Keratinocyte (primary cell): ENCODE results near the gene CDIPT. TPM values are rescaled to one million over a fixed set of nuclear protein-coding genes. Genes with fewer than 3 reads are reported as not detected.

Experiments
- DNase-seq: peaks from one replicate; pipeline ENCODE4 v3.0.0-alpha.2; 2011; ENCODE audit warnings: low read depth, missing footprints, low spot score
- FAIRE-seq: peaks from 2 replicates; lab custom pipeline; 2011; peaks lifted over from hg19 to GRCh38; lab: Jason Lieb, UNC
- H2AFZ ChIP-seq: 2 replicates; pipeline ENCODE4 v1.6.0; 2012; ENCODE audit warnings: low read length, control low read depth, inconsistent platforms; ENCODE audit not compliant: control insufficient read depth
- H3K27ac ChIP-seq: 2 replicates; pipeline ENCODE4 v1.5.1; 2011; ENCODE audit warnings: low read length; ENCODE audit not compliant: control insufficient read depth, insufficient read depth
- H3K27me3 ChIP-seq: 3 replicates; pipeline ENCODE4 v1.6.0; 2011; ENCODE audit warnings: low read length; ENCODE audit not compliant: control insufficient read depth, insufficient read depth; ENCODE audit errors: extremely low read depth
- H3K36me3 ChIP-seq, 2 experiments: 2 replicates in 1 of 2; 3 replicates in 1 of 2; pipeline ENCODE4 v1.5.1; 2011; ENCODE audit warnings: low read length in 2 of 2, mild to moderate bottlenecking in 1 of 2; ENCODE audit not compliant: control insufficient read depth in 2 of 2, insufficient read depth in 2 of 2; ENCODE audit errors: extremely low read depth in 1 of 2
- H3K4me1 ChIP-seq: 3 replicates; pipeline ENCODE4 v1.5.1; 2011; ENCODE audit warnings: low read length; ENCODE audit not compliant: control insufficient read depth, insufficient read depth; ENCODE audit errors: extremely low read depth
- H3K4me2 ChIP-seq: 3 replicates; pipeline ENCODE4 v1.6.0; 2011; ENCODE audit warnings: low read depth, low read length; ENCODE audit not compliant: control insufficient read depth, insufficient read depth; ENCODE audit errors: extremely low read depth
- H3K4me3 ChIP-seq, 3 experiments: fragments of 200-600 bp in 1 of 3; sonication (generic) in 1 of 3; 2 replicates in 2 of 3; 3 replicates in 1 of 3; pipeline ENCODE4 v1.5.1; 2011 to 2016; ENCODE audit warnings: low read length in 3 of 3, mild to moderate bottlenecking in 3 of 3, control low read depth in 2 of 3, inconsistent platforms in 1 of 3, low read depth in 1 of 3, mixed read lengths in 1 of 3, mixed run types in 1 of 3, moderate library complexity in 1 of 3; ENCODE audit not compliant: control insufficient read depth in 2 of 3, insufficient read depth in 2 of 3; ENCODE audit errors: extremely low read depth in 1 of 3
- H3K79me2 ChIP-seq: 2 replicates; pipeline ENCODE4 v1.6.0; 2012; ENCODE audit warnings: low read length; ENCODE audit not compliant: control insufficient read depth, insufficient read depth
- H3K9ac ChIP-seq: 3 replicates; pipeline ENCODE4 v1.6.0; 2011; ENCODE audit warnings: low read length; ENCODE audit not compliant: control insufficient read depth, insufficient read depth; ENCODE audit errors: extremely low read depth
- H3K9me1 ChIP-seq: 3 replicates; pipeline ENCODE4 v1.6.0; 2011; ENCODE audit warnings: low read length; ENCODE audit not compliant: control insufficient read depth, insufficient read depth; ENCODE audit errors: extremely low read depth
- H3K9me3 ChIP-seq: 2 replicates; pipeline ENCODE4 v1.5.1; 2012; ENCODE audit warnings: low read depth, low read length; ENCODE audit not compliant: control insufficient read depth
- H4K20me1 ChIP-seq: 3 replicates; pipeline ENCODE4 v1.6.0; 2011; ENCODE audit warnings: low read length; ENCODE audit not compliant: control insufficient read depth, insufficient read depth; ENCODE audit errors: extremely low read depth
- EZH2 ChIP-seq: IDR thresholded peaks from one replicate; pipeline ENCODE4 v1.6.1; 2012; ENCODE audit warnings: inconsistent platforms, mild to moderate bottlenecking, low read length, moderate library complexity
- dilution Hi-C: fragments of 300-500 bp; cut with MboI; formaldehyde crosslinking; loops from one replicate; pipeline ENCODE4 v1.7.0; 2020; ENCODE audit warnings: low sequenced_read_pairs; ENCODE audit not compliant: extremely low pct_ligation_motif_present
- polyA plus RNA-seq, 5 experiments: library from polyadenylated mRNA; depleted of rRNA in 3 of 5; stranded (reverse) in 3 of 5; stranded (forward) in 1 of 5; unstranded in 1 of 5; fragments of >200 nt; gene quantifications; 1 replicate in 1 of 5; 2 replicates in 3 of 5; 3 replicates in 1 of 5; pipeline versions ENCODE4 v1.2.1 to v1.2.3, GENCODE V29; 2011 to 2012; ENCODE audit warnings: missing spikeins in 2 of 5, low read depth in 1 of 5, low replicate concordance in 1 of 5
- TF ChIP-seq, protein P1 (sequence below), 3 experiments: IDR thresholded peaks in 1 of 3; conservative IDR thresholded peaks in 1 of 3; optimal IDR thresholded peaks in 1 of 3; 2 replicates in 2 of 3; 3 replicates in 1 of 3; pipeline versions ENCODE3 to v1.5.1; 2011; ENCODE audit warnings: low read length in 3 of 3, mild to moderate bottlenecking in 3 of 3, moderate library complexity in 2 of 3, control low read depth in 1 of 3, inconsistent platforms in 1 of 3; ENCODE audit not compliant: insufficient read depth in 2 of 3; ENCODE audit errors: extremely low read depth in 1 of 3

Gene CDIPT
- polyA plus RNA-seq, 1 donor (not counting 4 experiments of a cell fraction or from before 2014, with no cell fraction given) = 49.5 TPM

DNA sequence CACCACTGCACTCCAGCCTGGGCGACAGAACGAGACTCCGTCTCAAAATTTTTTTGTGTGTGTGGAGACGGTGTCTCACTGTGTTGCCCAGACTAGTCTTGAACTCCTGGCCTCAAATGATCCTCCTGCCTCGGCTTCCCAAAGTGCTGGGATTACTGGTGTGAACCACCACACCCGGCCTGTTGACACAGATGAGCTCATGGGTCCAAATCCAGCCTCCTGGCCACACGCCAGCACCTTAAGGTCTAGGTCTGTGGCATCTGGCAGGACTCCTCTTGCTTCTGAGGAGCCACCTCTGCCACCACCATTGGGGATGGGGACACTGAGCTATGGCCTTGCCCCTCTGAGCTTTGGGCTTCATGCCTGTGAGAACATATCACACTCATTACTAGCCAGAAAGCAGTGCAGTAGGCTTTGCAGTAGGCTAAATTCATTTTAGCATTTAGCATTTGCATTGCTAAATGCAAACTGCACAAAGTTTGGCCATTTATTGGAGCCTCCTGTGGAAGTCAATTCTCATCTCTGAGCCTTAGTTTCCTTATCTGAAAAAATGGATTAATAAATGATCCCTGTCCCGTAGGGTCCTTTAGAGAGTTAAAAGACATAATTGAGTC lies 5.5 kb upstream of the CDIPT start:
- H3K36me3 ChIP-seq = no peaks in the 10 kb centered on the region
- peaks cover 2% of the 10 kb centered on the region for H3K4me1 ChIP-seq
- H3K9me3 ChIP-seq = no peaks in the 10 kb centered on the region
- DNase-seq (no peak), FAIRE-seq (no peak)
- H3K27me3 ChIP-seq = no peaks in the 10 kb centered on the region
- H3K79me2 ChIP-seq = no peaks in the 10 kb centered on the region
- no peak overlapping the region for H3K4me2 ChIP-seq
- H3K27ac ChIP-seq = no peak overlapping the region
- dilution Hi-C loops = no loop called here
- no peak overlapping the region for H3K4me3 ChIP-seq
- H2AFZ ChIP-seq = no peak overlapping the region
- H4K20me1 ChIP-seq = no peaks in the 10 kb centered on the region
- TF ChIP-seq, protein P1, sequence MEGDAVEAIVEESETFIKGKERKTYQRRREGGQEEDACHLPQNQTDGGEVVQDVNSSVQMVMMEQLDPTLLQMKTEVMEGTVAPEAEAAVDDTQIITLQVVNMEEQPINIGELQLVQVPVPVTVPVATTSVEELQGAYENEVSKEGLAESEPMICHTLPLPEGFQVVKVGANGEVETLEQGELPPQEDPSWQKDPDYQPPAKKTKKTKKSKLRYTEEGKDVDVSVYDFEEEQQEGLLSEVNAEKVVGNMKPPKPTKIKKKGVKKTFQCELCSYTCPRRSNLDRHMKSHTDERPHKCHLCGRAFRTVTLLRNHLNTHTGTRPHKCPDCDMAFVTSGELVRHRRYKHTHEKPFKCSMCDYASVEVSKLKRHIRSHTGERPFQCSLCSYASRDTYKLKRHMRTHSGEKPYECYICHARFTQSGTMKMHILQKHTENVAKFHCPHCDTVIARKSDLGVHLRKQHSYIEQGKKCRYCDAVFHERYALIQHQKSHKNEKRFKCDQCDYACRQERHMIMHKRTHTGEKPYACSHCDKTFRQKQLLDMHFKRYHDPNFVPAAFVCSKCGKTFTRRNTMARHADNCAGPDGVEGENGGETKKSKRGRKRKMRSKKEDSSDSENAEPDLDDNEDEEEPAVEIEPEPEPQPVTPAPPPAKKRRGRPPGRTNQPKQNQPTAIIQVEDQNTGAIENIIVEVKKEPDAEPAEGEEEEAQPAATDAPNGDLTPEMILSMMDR (optimal IDR thresholded peaks at IDR 0.05 in 1 of 3, IDR thresholded peaks at IDR 0.05 in 1 of 3, conservative IDR thresholded peaks at IDR 0.05 in 1 of 3; ENCODE audit: extremely low read depth in 1 of 3, insufficient read depth in 2 of 3, low read length in 3 of 3) = no peak
- no peak for TF ChIP-seq EZH2
- H3K9ac ChIP-seq = no peak overlapping the region
- no peaks in the 10 kb centered on the region for H3K9me1 ChIP-seq

DNA sequence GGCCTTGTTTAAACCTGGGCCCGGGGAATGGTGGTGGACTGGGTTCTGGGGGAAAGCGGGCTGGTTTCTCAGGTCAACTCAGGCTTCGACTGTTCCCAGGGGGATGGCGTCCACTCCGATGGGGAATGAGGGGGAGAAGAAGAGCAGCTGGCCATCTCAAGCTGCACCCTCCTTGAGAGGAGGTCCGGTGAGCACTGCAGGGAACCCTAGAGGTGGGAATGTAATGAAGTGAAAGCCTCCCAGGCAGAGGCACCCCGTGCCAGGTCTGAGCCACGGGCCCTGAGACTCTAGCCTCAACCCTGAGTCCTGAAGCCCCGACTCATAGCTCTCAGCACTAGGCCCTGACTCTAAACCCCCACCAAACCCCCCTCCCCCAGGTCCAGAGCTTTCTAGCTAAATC lies 1.2 kb upstream of the CDIPT start:
- no peak overlapping the region for H2AFZ ChIP-seq
- no peaks in the 10 kb centered on the region for H4K20me1 ChIP-seq
- peaks cover 6% of the 10 kb centered on the region for H3K4me1 ChIP-seq
- peaks cover 8% of the 10 kb centered on the region for H3K79me2 ChIP-seq
- H3K9me1 ChIP-seq = no peaks in the 10 kb centered on the region
- H3K4me3 ChIP-seq = no peak overlapping the region
- dilution Hi-C loops = no loop called here
- DNase-seq (no peak), FAIRE-seq (no peak)
- TF ChIP-seq EZH2 = no peak
- TF ChIP-seq, protein P1 (optimal IDR thresholded peaks at IDR 0.05 in 1 of 3, IDR thresholded peaks at IDR 0.05 in 1 of 3, conservative IDR thresholded peaks at IDR 0.05 in 1 of 3; ENCODE audit: extremely low read depth in 1 of 3, insufficient read depth in 2 of 3, low read length in 3 of 3) = no peak
- no peak overlapping the region for H3K27ac ChIP-seq
- no peak overlapping the region for H3K9ac ChIP-seq
- H3K4me2 ChIP-seq = no peak overlapping the region
- H3K36me3 ChIP-seq = peaks cover 0 to 11% of the 10 kb centered on the region in 2 experiments
- no peaks in the 10 kb centered on the region for H3K9me3 ChIP-seq
- H3K27me3 ChIP-seq = no peaks in the 10 kb centered on the region
